Measurements from ENCODE around the gene JAML.
"Not testable (repeated sequence)": the region's sequence is repeated elsewhere in the genome, so short reads cannot be mapped to it uniquely, and the experiment has no call there.

Gene JAML

GRCh38 chr11:118193910-118194566 is 30.8 kb downstream of the JAML start:
- no peak for DNase-seq (ENCODE audit: low read depth)

- not testable (repeated sequence) for DNase-seq (ENCODE audit: low read depth)
These were observed 32.0 kb downstream of the JAML start for GRCh38 chr11:118192817-118193216.

GRCh38 chr11:118190942-118191506 is 33.8 kb downstream of the JAML start:
- DNase-seq (ENCODE audit: low read depth), result not testable (repeated sequence)

GRCh38 chr11:118186346-118187107 is 38.3 kb downstream of the JAML start:
- DNase-seq (ENCODE audit: low read depth), result no peak

GRCh38 chr11:118184784-118185579 is 39.8 kb downstream of the JAML start:
- DNase-seq (ENCODE audit: low read depth), result no peak

GRCh38 chr11:118183691-118184090 is 41.1 kb downstream of the JAML start:
- not testable (repeated sequence) for DNase-seq (ENCODE audit: low read depth)

GRCh38 chr11:118180300-118180703 is 44.5 kb downstream of the JAML start:
- DNase-seq (ENCODE audit: low read depth), result no peak

GRCh38 chr11:118176778-118177134 is 48.1 kb downstream of the JAML start:
- no peak for DNase-seq (ENCODE audit: low read depth)

GRCh38 chr11:118175993-118176777 is 48.6 kb downstream of the JAML start, which contains the start of gene SCN2B:
TSS of gene SCN2B (minus strand) at chr11:118176639. CDS start at chr11:118176431, 208 bp downstream.
- DNase-seq (ENCODE audit: low read depth), result no peak

- no peak for DNase-seq (ENCODE audit: low read depth)
These were observed 49.5 kb downstream of the JAML start for GRCh38 chr11:118175031-118175992.

GRCh38 chr11:118174006-118174567 is 50.7 kb downstream of the JAML start:
- DNase-seq (ENCODE audit: low read depth), result no peak

GRCh38 chr11:118172356-118172755 is 52.5 kb downstream of the JAML start:
- no peak for DNase-seq (ENCODE audit: low read depth)

- no peak for DNase-seq (ENCODE audit: low read depth)
These were observed 53.3 kb downstream of the JAML start for GRCh38 chr11:118171269-118172062.

- no peak for DNase-seq (ENCODE audit: low read depth)
These were observed 53.9 kb downstream of the JAML start for GRCh38 chr11:118170882-118171268.

GRCh38 chr11:118170231-118170630 is 54.6 kb downstream of the JAML start:
- DNase-seq (ENCODE audit: low read depth), result no peak

GRCh38 chr11:118169300-118170140 is 55.3 kb downstream of the JAML start:
- no peak for DNase-seq (ENCODE audit: low read depth)

- no peak for DNase-seq (ENCODE audit: low read depth)
These were observed 56.1 kb downstream of the JAML start for GRCh38 chr11:118168751-118169150.

GRCh38 chr11:118168316-118168715 is 56.5 kb downstream of the JAML start:
- no peak for DNase-seq (ENCODE audit: low read depth)
